OCI-LY1 (cell line): ENCODE data around the gene ILF2.

ENCODE experiments used
- H2AFZ ChIP-seq: fragments of 200-600 bp; sonication (generic), shearing (Covaris generic); 2 replicates; pipeline ENCODE4 v1.6.0; 2014; ENCODE audit warnings: antibody characterized with exemption, mild to moderate bottlenecking, low read length
- H3F3A ChIP-seq: fragments of 200-600 bp; sonication (generic), shearing (Covaris generic); 2 replicates; pipeline ENCODE4 v1.6.0; 2014; ENCODE audit warnings: mild to moderate bottlenecking, antibody characterized with exemption, low read length, moderate library complexity; ENCODE audit not compliant: insufficient read depth
- H3K27ac ChIP-seq: fragments of 200-600 bp; sonication (generic); 2 replicates; pipeline ENCODE4 v1.5.1; 2014; ENCODE audit warnings: low read length, mixed run types, mild to moderate bottlenecking, low read depth; ENCODE audit not compliant: poor library complexity, severe bottlenecking
- H3K27me3 ChIP-seq: fragments of 200-600 bp; sonication (generic); 2 replicates; pipeline ENCODE4 v1.6.0; 2014; ENCODE audit warnings: antibody characterized with exemption, mild to moderate bottlenecking, low read length, moderate library complexity; ENCODE audit not compliant: insufficient read depth
- H3K36me3 ChIP-seq: fragments of 200-600 bp; sonication (generic); 2 replicates; pipeline ENCODE4 v1.6.1; 2014; ENCODE audit warnings: mild to moderate bottlenecking, antibody characterized with exemption, low read length, moderate library complexity, mixed read lengths; ENCODE audit not compliant: insufficient read depth
- H3K4me1 ChIP-seq: fragments of 200-600 bp; sonication (generic); 2 replicates; pipeline ENCODE4 v1.5.1; 2014; ENCODE audit warnings: mild to moderate bottlenecking, low read length, moderate library complexity; ENCODE audit not compliant: insufficient read depth, severe bottlenecking
- H3K4me2 ChIP-seq: fragments of 200-600 bp; sonication (generic), shearing (Covaris generic); 2 replicates; pipeline ENCODE4 v1.6.1; 2014; ENCODE audit warnings: low read length
- H3K4me3 ChIP-seq: fragments of 200-600 bp; sonication (generic); 2 replicates; pipeline ENCODE4 v1.5.1; 2014; ENCODE audit warnings: low read length, low read depth, mild to moderate bottlenecking, mixed read lengths; ENCODE audit not compliant: poor library complexity, severe bottlenecking
- H3K79me2 ChIP-seq: fragments of 200-600 bp; shearing (Covaris generic); 2 replicates; pipeline ENCODE4 v1.6.1; 2016; ENCODE audit warnings: mixed run types, low read length, mixed read lengths; ENCODE audit not compliant: insufficient read depth
- H3K9ac ChIP-seq: fragments of 200-600 bp; sonication (generic), shearing (Covaris generic); 2 replicates; pipeline ENCODE4 v1.6.1; 2014; ENCODE audit warnings: mild to moderate bottlenecking, low read length, mixed read lengths
- H3K9me2 ChIP-seq: fragments of 200-600 bp; sonication (generic), shearing (Covaris generic); 2 replicates; pipeline ENCODE4 v1.6.1; 2014; ENCODE audit warnings: low read depth, mild to moderate bottlenecking, low read length, mixed read lengths
- H3K9me3 ChIP-seq: fragments of 200-600 bp; shearing (Covaris generic); 2 replicates; pipeline ENCODE4 v1.6.1; 2014; ENCODE audit warnings: low read length, mixed read lengths
- H4K20me1 ChIP-seq: fragments of 200-600 bp; sonication (generic), shearing (Covaris generic); 2 replicates; pipeline ENCODE4 v1.6.0; 2016; ENCODE audit warnings: mild to moderate bottlenecking, low read length; ENCODE audit not compliant: insufficient read depth
- CTCF ChIP-seq: fragments of 200-600 bp; sonication (generic), shearing (Covaris generic); IDR thresholded peaks from 2 replicates; pipeline ENCODE4 v1.5.1; 2017; ENCODE audit warnings: mild to moderate bottlenecking, antibody characterized with exemption, low read length, moderate library complexity, mixed read lengths
- EZH2 ChIP-seq: fragments of 200-600 bp; sonication (generic), shearing (Covaris generic); IDR thresholded peaks from 2 replicates; pipeline ENCODE4 v1.8.0; 2017; ENCODE audit warnings: borderline replicate concordance, mixed run types, mild to moderate bottlenecking, antibody characterized with exemption, low read length, moderate library complexity, mixed read lengths

The ILF2 gene

GRCh38 chr1:153683854-153684253, 13.1 kb upstream of the ILF2 start:
- H2AFZ ChIP-seq: no peak overlapping the region
- no peak overlapping the region for H3K27ac ChIP-seq
- H4K20me1 ChIP-seq: no peaks in the 10 kb centered on the region
- H3K9me3 ChIP-seq: no peaks in the 10 kb centered on the region
- no peaks in the 10 kb centered on the region for H3K36me3 ChIP-seq
- no peaks in the 10 kb centered on the region for H3F3A ChIP-seq
- no peaks in the 10 kb centered on the region for H3K79me2 ChIP-seq
- H3K4me3 ChIP-seq: no peak overlapping the region
- TF ChIP-seq CTCF: no peak
- TF ChIP-seq EZH2: no peak
- no peak overlapping the region for H3K4me2 ChIP-seq
- no peaks in the 10 kb centered on the region for H3K9me2 ChIP-seq
- H3K27me3 ChIP-seq: peaks cover 6% of the 10 kb centered on the region; the same call in 1 of the 2 replicates
- no peak overlapping the region for H3K9ac ChIP-seq
- H3K4me1 ChIP-seq: no peaks in the 10 kb centered on the region

DNA sequence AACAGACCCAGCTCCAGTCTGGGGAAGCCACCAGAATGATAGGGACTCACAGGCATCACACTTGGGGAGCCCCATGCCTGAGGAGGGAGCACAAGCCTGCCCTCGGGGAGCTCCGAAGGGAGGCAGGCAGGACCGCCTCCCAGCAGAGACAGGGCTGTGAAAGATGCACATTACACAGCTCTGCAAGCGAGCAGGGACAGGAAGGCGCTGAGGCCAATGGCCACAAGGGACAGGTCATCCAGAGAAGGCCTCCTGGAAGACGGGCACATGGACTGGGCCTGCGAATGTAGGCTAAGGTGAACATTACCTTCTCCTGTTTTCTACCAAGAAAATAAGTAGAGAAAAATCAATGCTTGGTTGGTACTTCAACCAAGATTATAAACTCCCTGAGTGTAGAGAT, 11.9 kb upstream of the ILF2 start:
- H3K4me1 ChIP-seq: no peaks in the 10 kb centered on the region
- H3K27me3 ChIP-seq: peaks cover 6% of the 10 kb centered on the region; the same call in 1 of the 2 replicates
- H3K9me3 ChIP-seq: no peaks in the 10 kb centered on the region
- no peak overlapping the region for H3K9ac ChIP-seq
- no peak overlapping the region for H3K27ac ChIP-seq
- H3K4me2 ChIP-seq: no peak overlapping the region
- no peak overlapping the region for H2AFZ ChIP-seq
- no peaks in the 10 kb centered on the region for H3K36me3 ChIP-seq
- H4K20me1 ChIP-seq: no peaks in the 10 kb centered on the region
- H3K4me3 ChIP-seq: no peak overlapping the region
- no peaks in the 10 kb centered on the region for H3K9me2 ChIP-seq
- TF ChIP-seq EZH2 (no peak), CTCF (no peak)
- H3K79me2 ChIP-seq: no peaks in the 10 kb centered on the region
- no peaks in the 10 kb centered on the region for H3F3A ChIP-seq

DNA sequence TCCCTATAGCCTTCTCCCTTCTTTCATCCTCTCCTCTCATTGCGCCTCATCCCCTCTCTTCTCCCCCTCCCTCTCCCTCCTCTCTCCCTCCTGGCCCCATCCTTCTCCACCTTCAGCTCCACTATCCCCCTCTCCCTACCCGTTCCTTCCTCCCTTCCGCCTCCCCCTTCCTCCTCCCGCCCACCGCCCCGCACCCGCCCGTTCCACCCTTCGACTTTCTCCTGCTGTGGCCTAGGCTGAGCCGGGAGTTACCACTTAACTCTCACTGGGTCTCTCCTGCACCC, 9.3 kb upstream of the ILF2 start:
- Histone ChIP-seq H3K9me3 (no peaks in the 10 kb centered on the region), H3K9me2 (no peaks in the 10 kb centered on the region), H3F3A (no peaks in the 10 kb centered on the region), H4K20me1 (no peaks in the 10 kb centered on the region), H3K36me3 (no peaks in the 10 kb centered on the region), H2AFZ (no peak overlapping the region), H3K9ac (no peak overlapping the region), H3K79me2 (no peaks in the 10 kb centered on the region), H3K4me2 (no peak overlapping the region), H3K4me1 (no peaks in the 10 kb centered on the region), H3K4me3 (no peak overlapping the region), H3K27me3 (no peaks in the 10 kb centered on the region; the same call in 1 of the 2 replicates), H3K27ac (no peak overlapping the region)
- TF ChIP-seq CTCF (no peak), EZH2 (no peak)
